ENCODE results near the gene GAB2. TPM values are rescaled to one million over a fixed set of nuclear protein-coding genes. Genes with fewer than 3 reads are reported as not detected.
A peak's percentile ranks its signal among the peaks of the same experiment; 100 is the strongest.

The GAB2 gene
- total and polyA plus RNA-seq, 2 of the 13 experiments (the other 11 are each of a cell fraction or from before 2014, with no cell fraction given): 4.1 to 8.6 TPM

GRCh38 chr11:78417888-78418583 lies 416 bp upstream of the GAB2 start (continued):
- TF ChIP-seq MAX (IDR thresholded peaks at IDR 0.05) (peak; percentile 67; the same call in 1 of the 2 replicates), FOXA3 (CRISPR knock-in tag; IDR thresholded peaks at IDR 0.05) (no peak), SP140L (CRISPR knock-in tag; IDR thresholded peaks at IDR 0.05; ENCODE audit: borderline replicate concordance) (no peak), AHR (CRISPR knock-in tag; IDR thresholded peaks at IDR 0.05) (no peak), NFIC (IDR thresholded peaks at IDR 0.05; ENCODE audit: low read length) (no peak), PAX8 (CRISPR knock-in tag; IDR thresholded peaks at IDR 0.05; ENCODE audit: borderline replicate concordance) (no peak), ZNF878 (CRISPR knock-in tag; IDR thresholded peaks at IDR 0.05) (peak; percentile 14; the same call in 1 of the 2 replicates), POGZ (CRISPR knock-in tag; IDR thresholded peaks at IDR 0.05) (no peak), DRAP1 (CRISPR knock-in tag; IDR thresholded peaks at IDR 0.05) (no peak), KLF16 (CRISPR knock-in tag; IDR thresholded peaks at IDR 0.05) (no peak), ZNF101 (CRISPR knock-in tag; IDR thresholded peaks at IDR 0.05; ENCODE audit: borderline replicate concordance, low read depth) (no peak), ZNF660 (CRISPR knock-in tag; IDR thresholded peaks at IDR 0.05; ENCODE audit: borderline replicate concordance, low read depth) (no peak), SATB2 (CRISPR knock-in tag; IDR thresholded peaks at IDR 0.05) (no peak), ZBTB34 (CRISPR knock-in tag; IDR thresholded peaks at IDR 0.05) (no peak), ARID4A (CRISPR knock-in tag; IDR thresholded peaks at IDR 0.05; ENCODE audit: borderline replicate concordance) (peak; percentile 60; the same call in 1 of the 2 replicates), NFATC3 (CRISPR knock-in tag; IDR thresholded peaks at IDR 0.05) (no peak), ARID3A (IDR thresholded peaks at IDR 0.05; ENCODE audit: low read depth, low read length) (no peak), SNAPC2 (CRISPR knock-in tag; IDR thresholded peaks at IDR 0.05) (no peak), HNRNPL (IDR thresholded peaks at IDR 0.05; ENCODE audit: low read depth, low read length) (no peak), CEBPG (CRISPR knock-in tag; IDR thresholded peaks at IDR 0.05) (no peak), JARID2 (CRISPR knock-in tag; IDR thresholded peaks at IDR 0.05; ENCODE audit: insufficient replicate concordance) (no peak), ZFAT (CRISPR knock-in tag; conservative IDR thresholded peaks at IDR 0.05) (no peak)
